NB4 (cell line): Measurements from ENCODE around the gene IFNB1.

ENCODE experiments used
- CTCF ChIP-seq: IDR thresholded peaks from one replicate; pipeline ENCODE4 v1.5.1; 2012; ENCODE audit warnings: low read depth, low read length
- MYC ChIP-seq: IDR thresholded peaks from 2 replicates; pipeline ENCODE4 v1.6.1; 2011; ENCODE audit warnings: low read depth, low read length
- POLR2A ChIP-seq: IDR thresholded peaks from 2 replicates; pipeline ENCODE4 v1.6.1; 2011; ENCODE audit warnings: mild to moderate bottlenecking; ENCODE audit not compliant: insufficient read length; ENCODE audit errors: extremely low read depth
- TF ChIP-seq, protein P1 (sequence below): IDR thresholded peaks from 2 replicates; pipeline ENCODE4 v1.6.1; 2011; ENCODE audit warnings: low read depth, low read length

DNA sequence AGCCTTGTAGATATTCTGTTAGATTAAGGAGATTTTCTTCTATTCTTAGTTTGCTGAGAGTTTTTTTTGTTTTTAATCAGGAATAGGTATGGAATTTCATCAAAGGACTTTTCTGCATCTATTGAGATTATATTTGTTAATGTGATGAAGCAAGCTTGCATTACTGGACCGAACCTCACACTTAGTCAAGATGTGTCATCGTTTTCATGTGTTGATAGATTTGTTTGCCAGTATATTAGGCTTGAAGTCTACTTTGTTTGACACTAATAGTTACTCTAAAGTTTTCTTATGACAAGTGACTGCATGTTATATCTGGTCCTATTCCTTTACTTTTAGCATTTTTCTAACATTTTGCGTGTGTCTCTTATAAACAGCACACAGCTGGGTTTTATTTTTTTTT, 33.9 kb downstream of the IFNB1 start:
- TF ChIP-seq CTCF (no peak), POLR2A (no peak), MYC (no peak)
- TF ChIP-seq, protein P1, sequence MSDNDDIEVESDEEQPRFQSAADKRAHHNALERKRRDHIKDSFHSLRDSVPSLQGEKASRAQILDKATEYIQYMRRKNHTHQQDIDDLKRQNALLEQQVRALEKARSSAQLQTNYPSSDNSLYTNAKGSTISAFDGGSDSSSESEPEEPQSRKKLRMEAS = no peak
